Amniotic stem cell (primary cell): ENCODE data around the gene TMTC3.
"Not testable (repeated sequence)": the region's sequence is repeated elsewhere in the genome, so short reads cannot be mapped to it uniquely, and the experiment has no call there.

Source experiments
- DNase-seq: peaks from one replicate; lab custom pipeline; 2025; lab: John Stamatoyannopoulos, UW

The TMTC3 gene

DNA sequence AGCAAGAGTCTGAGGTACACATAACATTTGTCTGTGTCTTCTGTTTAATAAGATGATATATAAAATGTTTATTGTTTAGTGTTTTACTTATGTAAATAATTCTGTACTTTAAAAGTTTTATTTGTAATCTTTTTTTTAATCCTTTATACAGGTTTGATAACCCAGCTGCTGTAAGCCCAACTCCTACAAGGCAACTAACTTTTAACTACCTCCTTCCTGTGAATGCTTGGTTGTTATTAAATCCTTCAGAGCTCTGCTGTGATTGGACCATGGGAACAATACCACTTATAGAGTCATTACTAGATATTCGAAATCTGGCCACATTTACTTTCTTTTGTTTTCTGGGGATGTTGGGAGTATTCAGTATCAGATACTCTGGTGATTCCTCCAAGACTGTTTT is 24.1 kb downstream of the TMTC3 start:
- DNase-seq: no peak

DNA sequence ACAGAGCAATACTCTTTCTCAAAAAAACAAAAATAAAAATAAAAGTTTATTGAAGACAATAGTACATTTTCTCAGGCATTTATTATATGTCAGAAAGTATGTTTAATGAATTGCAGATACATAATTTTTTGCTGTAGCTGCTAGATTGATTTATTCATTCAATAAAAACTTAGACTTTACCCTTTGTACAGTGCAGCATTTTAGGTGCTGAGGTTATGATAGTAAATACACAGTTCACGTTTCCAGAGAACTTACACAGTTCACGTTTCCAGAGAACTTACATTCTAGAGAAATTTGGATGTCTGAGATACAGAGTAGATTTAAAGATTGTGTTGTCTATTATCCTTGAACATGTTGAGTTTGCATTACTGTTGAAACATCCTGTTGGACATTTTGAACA is 25.3 kb downstream of the TMTC3 start:
- DNase-seq: no peak

DNA sequence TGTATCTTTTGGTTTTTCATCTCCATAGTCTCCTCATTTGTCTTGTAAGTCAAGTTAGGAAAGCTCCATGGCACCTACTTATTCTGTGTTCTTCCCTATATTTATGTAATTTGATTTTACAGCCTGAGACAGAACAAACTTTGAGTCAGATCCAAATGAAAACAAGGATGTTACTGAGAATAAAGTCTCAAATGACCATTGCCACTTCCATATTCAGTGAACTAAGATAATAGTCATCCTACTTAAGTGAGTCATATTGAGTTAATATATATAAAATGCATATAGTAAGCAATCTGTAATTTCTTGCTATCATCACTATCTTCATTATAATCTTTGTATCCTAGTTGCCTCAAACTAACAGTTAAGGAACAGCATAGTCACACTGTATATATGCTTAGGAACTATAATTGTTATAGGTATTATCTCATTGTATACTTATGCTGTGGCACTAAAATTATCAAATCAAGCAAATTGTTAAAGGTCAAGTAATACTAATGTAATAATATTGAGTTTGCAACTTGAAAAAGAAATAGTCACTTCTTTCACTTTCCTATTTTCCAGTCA is 30.8 kb downstream of the TMTC3 start:
- DNase-seq: no peak

DNA sequence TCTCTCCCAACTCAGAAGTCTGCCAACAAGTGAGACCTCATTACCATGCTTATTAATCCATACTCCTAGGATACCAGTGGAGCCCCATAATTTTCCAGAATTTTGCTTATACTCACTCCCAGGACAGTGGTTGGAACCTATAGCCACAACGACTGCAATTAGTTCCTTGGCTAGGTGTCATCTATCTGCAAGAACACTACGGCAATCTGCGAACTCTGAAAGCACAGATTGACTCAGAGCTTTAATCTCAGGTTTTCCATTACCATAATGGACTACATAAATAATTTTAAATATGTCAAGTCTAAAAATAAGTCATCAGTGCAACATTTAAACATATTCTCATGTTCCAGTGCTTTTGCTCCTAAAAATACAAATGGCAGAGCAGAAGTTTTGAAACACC is 33.4 kb downstream of the TMTC3 start:
- no peak for DNase-seq

DNA sequence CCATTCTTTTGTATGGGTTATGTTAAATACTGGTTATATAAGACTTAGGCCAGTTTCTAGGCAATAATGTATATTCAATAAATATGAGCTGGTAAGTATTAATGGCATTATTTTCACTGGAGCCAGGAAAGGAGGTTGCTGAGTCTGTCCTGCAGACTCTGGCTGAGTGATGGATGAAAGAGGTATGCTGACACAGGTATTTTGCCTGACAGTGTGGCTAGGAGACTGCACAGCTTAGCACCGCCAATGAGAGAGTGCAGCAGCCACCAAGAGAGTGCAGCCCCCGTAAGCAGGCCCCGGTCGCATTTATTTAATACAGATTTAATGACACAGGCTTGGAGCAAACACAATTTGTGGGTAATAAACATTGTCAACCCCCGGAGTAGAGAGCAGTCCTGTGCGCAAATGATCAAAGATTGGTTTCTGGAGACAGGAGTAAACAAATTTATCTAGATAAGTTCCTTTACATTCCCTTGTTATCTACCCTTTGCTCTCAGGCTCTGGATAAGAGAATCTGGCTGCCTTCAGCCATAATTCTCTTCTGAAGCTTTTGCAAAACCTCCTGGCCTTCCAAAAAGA is 37.4 kb downstream of the TMTC3 start:
- DNase-seq: no peak

GRCh38 chr12:88181881-88182280 is 39.8 kb downstream of the TMTC3 start:
- DNase-seq: no peak

DNA sequence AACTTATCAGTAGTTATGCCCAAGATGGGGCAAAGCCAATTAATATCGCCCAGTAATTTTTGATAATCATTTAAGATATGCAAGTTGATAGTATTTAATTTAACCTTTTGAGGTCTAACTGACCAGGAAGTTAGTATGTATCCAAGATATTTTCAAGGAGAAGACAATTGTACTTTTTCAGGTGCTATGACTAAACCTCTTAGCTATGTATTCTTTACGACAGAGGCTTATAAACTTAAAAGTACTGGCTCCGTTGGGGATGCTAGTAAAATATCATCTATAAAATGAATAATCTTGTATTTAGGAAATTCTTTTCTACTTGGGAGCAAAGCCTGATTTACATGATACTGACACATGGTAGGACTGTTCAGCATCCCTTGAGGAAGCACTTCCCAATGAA is 40.3 kb downstream of the TMTC3 start:
- no peak for DNase-seq

- DNase-seq: no peak
Measured at GRCh38 chr12:88184196-88184595, 42.1 kb downstream of the TMTC3 start.

- no peak for DNase-seq
Measured at GRCh38 chr12:88185279-88185678, 43.2 kb downstream of the TMTC3 start.

GRCh38 chr12:88185988-88186387 is 43.9 kb downstream of the TMTC3 start:
- DNase-seq: no peak

DNA sequence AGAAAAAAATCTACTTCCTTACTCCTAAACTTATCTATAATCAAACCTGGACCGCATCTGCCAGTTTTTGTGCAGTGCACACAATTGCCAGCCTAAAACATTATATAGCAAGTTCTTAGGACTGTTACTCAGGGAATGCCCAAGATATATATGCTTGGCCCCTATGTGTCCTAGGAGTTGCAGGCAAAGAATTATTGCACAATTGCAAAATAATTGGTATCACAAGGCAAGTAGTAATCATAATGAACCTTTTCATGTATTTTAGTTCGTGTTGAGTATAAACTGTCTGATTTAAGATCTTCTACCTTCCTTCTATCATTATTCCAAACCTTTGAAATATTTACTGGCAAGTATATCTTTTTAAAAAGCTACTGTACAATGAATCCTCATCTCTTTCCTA is 45.5 kb downstream of the TMTC3 start:
- DNase-seq: no peak

GRCh38 chr12:88188180-88188579 is 46.1 kb downstream of the TMTC3 start:
- no peak for DNase-seq

DNA sequence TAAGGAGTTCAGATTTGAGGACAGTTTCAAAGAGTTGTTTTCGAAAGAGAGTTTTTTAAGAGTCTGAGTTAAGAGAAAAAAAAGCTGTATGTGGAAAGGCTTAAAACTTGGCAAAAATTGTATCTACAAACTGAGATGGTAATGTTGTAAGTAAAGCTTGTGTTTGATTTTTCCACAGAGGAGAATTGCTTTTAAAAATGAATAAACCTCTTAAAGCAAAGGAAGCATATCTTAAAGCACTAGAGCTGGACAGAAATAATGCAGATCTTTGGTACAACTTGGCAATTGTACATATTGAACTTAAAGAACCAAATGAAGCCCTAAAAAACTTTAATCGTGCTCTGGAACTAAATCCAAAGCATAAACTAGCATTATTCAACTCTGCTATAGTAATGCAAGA is 50.3 kb downstream of the TMTC3 start:
- DNase-seq: no peak

GRCh38 chr12:88194868-88195267 is 52.8 kb downstream of the TMTC3 start:
- DNase-seq: no peak

- no peak for DNase-seq
Measured at GRCh38 chr12:88200029-88200428, 57.9 kb downstream of the TMTC3 start.

GRCh38 chr12:88202500-88202899 is 60.4 kb downstream of the TMTC3 start:
- DNase-seq: no peak

GRCh38 chr12:88206601-88207000 is 64.5 kb downstream of the TMTC3 start:
- DNase-seq: no peak

GRCh38 chr12:88207921-88208620 is 66.0 kb downstream of the TMTC3 start:
- no peak for DNase-seq

- DNase-seq: no peak
Measured at GRCh38 chr12:88208661-88209060, 66.6 kb downstream of the TMTC3 start.

- DNase-seq: not testable (repeated sequence)
Measured at GRCh38 chr12:88210311-88210710, 68.2 kb downstream of the TMTC3 start.

DNA sequence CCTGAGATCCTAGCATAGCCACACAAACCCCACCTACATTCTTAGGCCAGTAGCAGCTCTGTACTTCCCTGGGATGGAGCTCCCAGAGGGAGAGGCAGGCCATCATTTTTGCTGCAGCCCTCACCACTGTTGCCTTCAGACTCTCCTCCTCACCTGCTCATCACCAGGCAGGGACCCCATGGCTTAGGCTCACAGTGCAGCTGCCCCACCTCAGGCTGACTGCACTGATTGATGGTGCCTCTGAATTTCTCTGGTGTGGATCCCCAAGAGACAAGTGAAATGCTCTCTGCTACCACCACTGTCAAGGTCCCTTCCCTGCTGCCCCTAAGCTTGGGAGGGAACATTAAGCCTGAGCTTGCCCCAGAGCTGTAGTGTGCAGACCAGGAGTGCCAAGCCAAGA is 76.2 kb downstream of the TMTC3 start:
- no peak for DNase-seq

GRCh38 chr12:88219861-88220260 is 77.8 kb downstream of the TMTC3 start:
- no peak for DNase-seq

- DNase-seq: no peak
Measured at GRCh38 chr12:88223519-88223918, 81.4 kb downstream of the TMTC3 start.

GRCh38 chr12:88225776-88226175 is 83.7 kb downstream of the TMTC3 start:
- DNase-seq: no peak
